GM18508 (cell line): Measurements from ENCODE around the gene ABTB2.

Source experiments
- ATAC-seq: cut with Tn5 transposase; IDR thresholded peaks from one replicate; pipeline ENCODE4 v1.9.1; 2021; ENCODE audit warnings: moderate number of reproducible peaks; ENCODE audit not compliant: insufficient read depth, unreplicated experiment

The ABTB2 gene

DNA sequence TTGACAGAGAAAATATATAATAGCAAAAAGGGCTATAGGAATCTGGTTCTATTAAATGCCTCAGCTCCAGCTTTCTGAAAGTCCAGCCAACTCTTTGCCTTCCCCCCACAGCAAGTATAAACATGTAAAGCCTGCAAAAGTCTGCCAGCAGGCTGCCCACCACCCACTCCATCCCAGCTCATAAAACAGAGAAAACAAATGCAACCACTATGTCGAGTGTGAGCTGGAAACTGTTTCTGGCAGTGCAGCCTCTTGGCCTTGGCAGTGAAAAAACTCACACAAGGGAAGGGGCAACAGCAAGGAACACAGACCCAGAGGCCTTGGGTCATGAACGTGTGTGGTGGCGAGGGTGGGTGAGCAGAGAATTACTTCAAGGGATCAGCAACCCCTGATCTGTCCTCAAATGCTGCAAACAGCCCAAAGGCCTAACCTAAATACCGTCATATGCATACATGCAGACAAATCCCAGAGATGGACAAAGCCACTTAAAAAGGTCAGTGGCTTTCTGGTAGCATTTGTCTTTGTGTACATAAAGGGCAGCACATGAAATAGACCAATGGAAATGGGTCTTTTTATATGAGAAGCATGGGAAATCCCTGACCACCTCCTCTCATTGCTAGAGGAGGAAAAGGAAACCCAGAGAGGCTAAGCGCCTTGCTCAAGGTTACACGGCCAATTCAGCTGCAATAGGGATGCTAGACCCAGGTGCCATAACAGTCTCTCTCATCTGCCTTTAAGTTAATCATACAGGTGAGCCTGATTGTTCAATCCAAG, 177.6 kb downstream of the ABTB2 start:
- no peak for ATAC-seq

- ATAC-seq = no peak
Observed at GRCh38 chr11:34179026-34179675, 178.7 kb downstream of the ABTB2 start.

GRCh38 chr11:34178209-34178821, 179.5 kb downstream of the ABTB2 start:
- no peak for ATAC-seq

DNA sequence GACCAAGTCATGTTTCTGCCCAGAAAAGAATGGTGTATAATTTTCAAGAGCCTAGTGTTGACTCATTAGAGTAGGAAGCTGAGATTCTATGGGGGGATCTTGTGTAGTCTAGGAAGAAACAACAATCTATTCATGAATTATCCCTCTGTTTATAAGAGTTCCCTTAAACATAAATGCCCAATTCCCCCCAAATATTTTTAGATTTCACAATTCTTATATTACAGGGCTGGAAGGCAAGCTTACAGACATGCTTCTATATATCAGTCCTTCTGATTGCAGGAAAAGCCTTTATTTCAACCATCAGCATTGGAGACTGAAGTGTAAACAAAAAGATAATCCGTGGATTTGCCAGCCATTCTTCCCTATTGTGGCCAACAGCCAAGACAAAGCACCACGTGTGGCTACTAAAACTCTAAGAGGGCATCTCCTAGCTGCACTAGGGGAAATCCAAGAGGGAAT, 181.0 kb downstream of the ABTB2 start:
- no peak for ATAC-seq

DNA sequence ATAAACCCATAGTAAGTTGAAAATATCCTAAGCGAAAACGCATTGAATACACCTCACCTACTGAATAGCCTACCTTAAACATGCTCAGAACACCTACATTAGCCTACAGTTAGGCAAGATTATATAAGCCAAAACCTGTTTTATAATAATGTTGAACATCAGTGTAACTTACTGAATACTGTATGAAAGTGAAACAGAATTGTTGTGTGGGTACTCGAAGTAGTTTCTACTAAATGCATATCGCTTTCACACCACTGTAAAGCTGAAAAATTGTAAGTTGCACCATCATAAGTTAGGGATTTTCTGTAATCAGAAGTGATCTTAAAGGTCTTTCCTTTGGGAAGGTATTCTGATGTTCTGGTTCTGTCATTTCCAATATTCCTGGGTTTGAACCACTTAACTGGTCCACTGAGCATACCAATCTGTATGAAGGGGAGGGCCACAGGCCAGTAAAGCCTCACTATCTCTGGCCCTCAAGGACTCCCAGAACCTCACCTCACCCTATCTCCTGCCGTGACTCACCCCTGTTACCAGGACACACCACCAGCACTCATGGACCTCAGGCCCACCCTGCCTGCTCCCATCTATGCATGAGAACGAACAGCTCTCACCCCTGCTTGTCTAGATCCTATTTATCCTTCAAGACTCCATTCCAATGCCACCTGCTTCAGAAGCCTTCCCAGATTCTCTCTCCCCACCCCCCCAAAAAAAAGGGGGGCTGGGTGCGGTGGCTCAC, 182.4 kb downstream of the ABTB2 start:
- no peak for ATAC-seq

DNA sequence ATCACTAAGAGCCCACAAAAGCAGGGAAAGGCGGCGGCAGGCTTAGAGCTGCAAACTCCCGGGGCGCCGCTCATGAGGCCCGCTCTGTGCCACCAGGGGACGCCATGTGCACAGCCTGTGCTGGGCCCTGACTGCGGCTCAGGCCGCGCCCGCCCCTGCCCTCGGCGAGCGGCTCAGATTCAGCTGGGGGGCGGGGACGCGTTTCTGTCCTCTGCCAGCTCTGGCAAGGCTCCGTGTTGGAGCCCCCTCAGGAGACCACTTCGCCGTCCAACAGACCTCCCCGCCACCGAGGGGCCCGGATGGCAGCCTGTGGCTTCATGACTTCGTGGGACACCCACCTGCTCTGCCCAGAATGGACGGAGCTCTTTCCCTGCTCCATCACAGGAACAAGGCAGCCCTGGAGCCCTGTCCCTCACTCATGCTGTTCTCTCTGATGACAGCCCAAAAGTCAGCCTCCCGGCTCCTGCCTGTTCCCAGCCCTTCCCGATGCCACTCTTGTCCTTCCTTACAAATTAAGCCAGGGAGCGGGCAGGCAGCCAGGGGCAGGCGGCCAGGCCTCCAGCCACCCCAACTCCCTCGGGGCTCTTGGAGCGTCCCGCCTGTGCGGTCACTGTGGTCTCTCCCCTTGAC, 183.3 kb downstream of the ABTB2 start:
- ATAC-seq = no peak

DNA sequence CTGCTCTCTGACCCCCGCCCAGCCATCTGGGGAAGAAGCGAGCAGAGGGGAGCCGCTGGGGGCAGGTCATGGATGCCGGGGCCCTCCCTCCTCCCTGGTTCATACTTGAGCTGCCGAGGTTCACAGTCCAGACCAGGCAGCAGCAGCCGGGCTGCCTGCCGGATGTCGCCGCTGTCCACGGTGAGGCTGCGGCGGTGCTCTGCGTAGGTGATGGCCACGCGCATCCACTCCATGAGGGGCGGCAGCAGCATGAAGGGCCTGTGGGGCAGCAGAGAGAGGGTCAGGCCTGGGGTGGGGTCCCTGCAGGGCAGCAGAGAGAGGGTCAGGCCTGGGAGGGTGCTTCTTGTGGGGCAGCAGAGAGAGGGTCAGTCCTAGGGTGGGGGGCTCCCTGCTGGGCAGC, 184.8 kb downstream of the ABTB2 start:
- no peak for ATAC-seq

- no peak for ATAC-seq
Observed at GRCh38 chr11:34169686-34170085, 188.1 kb downstream of the ABTB2 start.

- ATAC-seq = no peak
Observed at GRCh38 chr11:34168642-34169420, 189.0 kb downstream of the ABTB2 start.

DNA sequence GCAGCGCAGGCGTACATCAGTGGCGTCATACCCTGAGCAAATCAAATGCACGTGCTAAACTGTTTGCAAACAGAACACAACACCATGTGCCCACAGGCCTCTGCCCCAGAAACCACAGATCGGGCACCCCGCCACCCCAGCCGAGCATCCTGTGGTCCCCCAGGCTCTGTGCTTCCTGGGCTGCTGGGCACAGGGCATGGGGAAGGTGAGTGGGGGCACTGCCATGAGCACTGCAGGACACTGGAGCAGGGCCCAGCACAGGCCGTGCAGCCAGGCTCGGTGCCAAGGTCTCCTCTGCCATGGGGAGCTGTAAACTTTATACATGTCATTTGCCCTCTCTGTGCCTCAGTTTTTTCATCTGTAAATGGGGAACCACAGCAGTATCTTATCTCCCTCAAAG, 189.8 kb downstream of the ABTB2 start:
- ATAC-seq = no peak

GRCh38 chr11:34166806-34167740, 190.7 kb downstream of the ABTB2 start:
- ATAC-seq = no peak

DNA sequence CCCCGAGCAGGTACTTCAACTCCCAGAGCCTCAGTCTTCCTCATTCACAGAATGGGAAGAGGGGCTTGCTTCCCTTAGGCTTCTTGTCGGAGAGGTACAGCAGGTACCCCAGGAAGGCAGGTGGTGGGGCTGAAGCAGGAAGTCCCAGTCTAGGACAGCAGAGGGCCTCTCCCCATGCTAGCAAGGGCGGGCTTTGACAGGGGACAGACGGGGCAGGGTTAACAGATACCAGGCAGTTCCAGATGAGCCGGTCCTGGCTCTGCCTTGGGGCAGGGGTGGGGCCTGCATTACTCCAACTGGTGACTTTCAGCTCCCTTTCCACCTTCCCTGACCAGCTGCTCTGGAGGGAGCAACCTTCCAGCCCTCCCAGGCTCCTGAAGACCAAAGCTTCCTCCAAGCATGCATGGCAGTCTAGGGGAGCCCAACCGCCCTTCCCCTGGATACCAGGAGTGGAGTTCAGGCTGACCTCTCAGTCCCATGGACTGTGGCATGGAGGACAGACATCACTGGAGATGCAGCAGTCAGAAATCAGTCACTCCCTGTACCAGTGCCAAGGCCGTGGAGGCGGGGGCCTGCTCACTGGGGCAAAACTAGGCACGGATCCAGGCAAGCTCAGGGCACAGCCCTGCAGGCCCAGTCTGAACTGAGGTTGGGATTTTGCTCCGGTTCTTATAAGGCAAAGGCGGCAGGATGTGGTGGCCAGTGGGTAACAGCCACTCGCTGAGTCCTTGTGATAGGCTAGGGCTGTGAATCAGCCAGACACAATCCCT, 191.8 kb downstream of the ABTB2 start:
- ATAC-seq = no peak

DNA sequence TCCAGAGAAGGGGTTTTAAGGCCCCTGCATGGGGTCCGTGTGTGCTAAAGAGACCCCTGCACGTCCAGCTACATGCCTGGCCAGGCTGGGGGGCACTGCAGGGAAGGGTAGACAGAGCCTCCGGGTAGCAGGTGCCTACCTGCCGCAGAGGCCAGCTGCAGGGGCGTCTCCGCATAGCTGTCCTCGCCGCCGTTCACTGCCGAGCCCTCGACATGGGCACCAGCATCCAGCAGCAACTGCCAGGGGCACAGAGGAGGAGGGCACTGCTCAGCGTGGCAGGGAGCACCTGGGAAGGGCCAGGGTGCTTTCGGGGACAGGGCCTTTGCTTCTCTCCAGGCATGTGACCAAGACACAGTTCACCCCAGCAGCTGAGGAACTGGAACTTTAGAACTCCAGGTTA, 192.7 kb downstream of the ABTB2 start:
- ATAC-seq = no peak

DNA sequence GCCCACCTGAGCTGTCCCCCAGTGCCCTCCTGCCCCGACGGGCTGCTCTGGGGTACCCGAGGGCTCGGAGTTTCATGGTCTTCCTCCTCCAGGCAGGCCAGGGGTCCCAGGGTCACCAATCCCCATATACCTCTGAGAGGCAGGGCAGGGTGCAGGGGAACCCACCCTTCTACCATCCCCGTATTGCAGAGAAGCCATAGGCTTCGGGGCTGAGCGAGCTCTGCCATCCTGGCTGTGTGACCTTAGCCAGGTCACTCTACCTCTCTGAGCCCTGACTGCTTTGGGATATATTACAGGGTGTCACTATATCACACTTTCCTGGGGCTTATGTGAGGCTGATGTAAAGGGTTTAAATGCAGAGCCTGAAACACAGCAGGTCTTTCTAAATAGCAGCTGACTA, 195.0 kb downstream of the ABTB2 start:
- no peak for ATAC-seq

- ATAC-seq = no peak
Observed at GRCh38 chr11:34162493-34162820, 195.4 kb downstream of the ABTB2 start.

- ATAC-seq = no peak
Observed at GRCh38 chr11:34161812-34162492, 195.9 kb downstream of the ABTB2 start.

- ATAC-seq = no peak
Observed at GRCh38 chr11:34161361-34161760, 196.4 kb downstream of the ABTB2 start.
